GM12878 (cell line): Measurements from ENCODE around the gene ZNF407. TPM values are rescaled to one million over a fixed set of nuclear protein-coding genes. Genes with fewer than 3 reads are reported as not detected.

ENCODE experiments used
- ATF7 ChIP-seq: fragments of 450-650 bp; IDR thresholded peaks from 2 replicates; pipeline ENCODE4 v1.6.1; 2016; ENCODE audit warnings: low read depth, mild to moderate bottlenecking
- CEBPB ChIP-seq, 2 experiments: fragments of 150-350 bp in 1 of 2; IDR thresholded peaks; 2 replicates each; pipeline ENCODE4 v1.6.1; 2012 to 2014; ENCODE audit warnings: low read depth in 2 of 2, low read length in 2 of 2, borderline replicate concordance in 1 of 2, inconsistent platforms in 1 of 2
- DPF2 ChIP-seq: fragments of 450-650 bp; IDR thresholded peaks from 2 replicates; pipeline ENCODE4 v1.6.1; 2017; ENCODE audit warnings: mild to moderate bottlenecking
- IKZF1 ChIP-seq: fragments of 450-650 bp; conservative IDR thresholded peaks from 2 replicates; pipeline ENCODE4 v1.6.1; 2017; ENCODE audit warnings: antibody characterized with exemption, mild to moderate bottlenecking
- IRF5 ChIP-seq: fragments of 450-650 bp; IDR thresholded peaks from 2 replicates; pipeline ENCODE4 v1.6.1; 2017; ENCODE audit warnings: borderline replicate concordance
- MEF2A ChIP-seq: IDR thresholded peaks from 2 replicates; pipeline ENCODE4 v1.6.1; 2011; ENCODE audit warnings: low read depth, mild to moderate bottlenecking, low read length, moderate library complexity; ENCODE audit not compliant: insufficient read depth
- NR2C1 ChIP-seq: fragments of 450-650 bp; IDR thresholded peaks from 2 replicates; pipeline ENCODE4 v1.6.1; 2017; ENCODE audit warnings: antibody characterized with exemption, mild to moderate bottlenecking, moderate library complexity
- POLR2AphosphoS5 ChIP-seq: IDR thresholded peaks from 2 replicates; pipeline ENCODE4 v1.6.1; 2011; ENCODE audit warnings: mild to moderate bottlenecking, low read length, inconsistent platforms
- RB1 ChIP-seq: fragments of 450-650 bp; formaldehyde crosslinking; IDR thresholded peaks from 2 replicates; pipeline ENCODE4 v1.6.1; 2017; ENCODE audit warnings: mild to moderate bottlenecking, borderline replicate concordance
- RUNX3 ChIP-seq: IDR thresholded peaks from 2 replicates; pipeline ENCODE4 v1.6.1; 2012; ENCODE audit warnings: low read length, inconsistent platforms
- SMAD1 ChIP-seq: fragments of 450-650 bp; IDR thresholded peaks from 2 replicates; pipeline ENCODE4 v1.6.1; 2018; ENCODE audit warnings: mild to moderate bottlenecking, low read depth; ENCODE audit not compliant: partially characterized antibody
- SREBF2 ChIP-seq: IDR thresholded peaks from 2 replicates; pipeline ENCODE4 v1.6.1; 2012; ENCODE audit warnings: mild to moderate bottlenecking, low read length
- USF1 ChIP-seq: IDR thresholded peaks from 2 replicates; pipeline ENCODE4 v1.6.1; 2011; ENCODE audit warnings: borderline replicate concordance, low read depth, mild to moderate bottlenecking, moderate library complexity, mixed read lengths, low read length; ENCODE audit not compliant: insufficient read depth; ENCODE audit errors: extremely low read length
- YY1 ChIP-seq: IDR thresholded peaks from 2 replicates; pipeline ENCODE4 v1.6.1; 2011; ENCODE audit warnings: low read depth, mild to moderate bottlenecking, low read length
- polyA plus RNA-seq, 11 experiments: library from polyadenylated mRNA; depleted of rRNA in 4 of 11; unstranded in 6 of 11; stranded (reverse) in 5 of 11; fragments of >200 nt; fragmentation: Nextera tagmentation in 4 of 11; fragmentation: Illumina TruSeq in 1 of 11; extraction: Ambion mirVana in 4 of 11; extraction: Trizol in 1 of 11; gene quantifications; 1 replicate in 1 of 11; 2 replicates in 10 of 11; pipeline versions ENCODE4 v1.2.1 to v1.2.3, GENCODE V29; 2011 to 2016; ENCODE audit warnings: inconsistent platforms in 2 of 11, missing spikeins in 2 of 11, low read depth in 1 of 11
- total RNA-seq, 4 experiments: library from RNA; depleted of rRNA in 3 of 4; stranded (reverse); fragments of >200 nt in 3 of 4; fragmentation: Illumina TruSeq in 1 of 4; extraction: Trizol in 1 of 4; gene quantifications; 2 replicates each; pipeline versions ENCODE4 v1.2.1 to v1.2.3, GENCODE V29; 2013 to 2021

The ZNF407 gene
- total and polyA plus RNA-seq, 10 of the 15 experiments (the other 5 are each of a cell fraction or from before 2014, with no cell fraction given): 0.69 to 11.6 (median 5.3) TPM

GRCh38 chr18:74597662-74598349 lies at the start of gene ZNF407 (continued):
- TF ChIP-seq SREBF2: peak; percentile 35
- TF ChIP-seq POLR2AphosphoS5: peak; percentile 75
- TF ChIP-seq DPF2: no peak
- 0 out of 2 replicates have a peak, but pooled peaks have one; percentile 25 for TF ChIP-seq RUNX3
- TF ChIP-seq RB1: 0 out of 2 replicates have a peak, but pooled peaks have one; percentile 1
- no peak for TF ChIP-seq YY1
- no peak for TF ChIP-seq IRF5
- TF ChIP-seq IKZF1: peak; percentile 77; the same call in 1 of the 2 replicates
- no peak for TF ChIP-seq CEBPB (IDR thresholded peaks at IDR 0.05; ENCODE audit: borderline replicate concordance in 1 of 2, low read depth in 2 of 2, low read length in 2 of 2)
- TF ChIP-seq NR2C1: peak; percentile 61
- no peak for TF ChIP-seq MEF2A
- TF ChIP-seq USF1: no peak
- 0 out of 2 replicates have a peak, but pooled peaks have one; percentile 23 for TF ChIP-seq ATF7
- TF ChIP-seq SMAD1: peak; percentile 42
